Loucy (cell line): ENCODE data around the gene BCAR3.

Source experiments
- H2AFZ ChIP-seq: fragments of 200-600 bp; sonication (generic); 2 replicates; pipeline ENCODE4 v1.6.0; 2016; ENCODE audit warnings: antibody characterized with exemption, mild to moderate bottlenecking, low read length, moderate library complexity
- H3F3A ChIP-seq: fragments of 200-600 bp; 2 replicates; pipeline ENCODE4 v1.6.0; 2016; ENCODE audit warnings: antibody characterized with exemption, low read depth, mild to moderate bottlenecking
- H3K27me3 ChIP-seq: fragments of 200-600 bp; sonication (generic); 2 replicates; pipeline ENCODE4 v1.6.1; 2014; ENCODE audit warnings: low read length, mild to moderate bottlenecking; ENCODE audit not compliant: insufficient read depth, poor library complexity, severe bottlenecking
- H3K36me3 ChIP-seq: fragments of 200-600 bp; sonication (generic); 2 replicates; pipeline ENCODE4 v1.6.1; 2016; ENCODE audit warnings: low read length; ENCODE audit not compliant: insufficient read depth
- H3K4me1 ChIP-seq: fragments of 200-600 bp; sonication (generic); 2 replicates; pipeline ENCODE4 v1.5.1; 2014; ENCODE audit warnings: low read length, mild to moderate bottlenecking; ENCODE audit not compliant: insufficient read depth, poor library complexity, severe bottlenecking
- H3K4me2 ChIP-seq: fragments of 200-600 bp; sonication (generic); 2 replicates; pipeline ENCODE4 v1.6.0; 2014; ENCODE audit warnings: antibody characterized with exemption, low read length, low read depth, mild to moderate bottlenecking; ENCODE audit not compliant: poor library complexity, severe bottlenecking
- H3K4me3 ChIP-seq: fragments of 200-600 bp; sonication (generic); 2 replicates; pipeline ENCODE4 v1.5.1; 2014; ENCODE audit warnings: low read length, mild to moderate bottlenecking, mixed read lengths; ENCODE audit not compliant: poor library complexity, severe bottlenecking
- H3K79me2 ChIP-seq: fragments of 200-600 bp; sonication (generic); 2 replicates; pipeline ENCODE4 v1.6.1; 2014; ENCODE audit warnings: low read length; ENCODE audit not compliant: insufficient read depth
- H3K9ac ChIP-seq: fragments of 200-600 bp; sonication (generic); 2 replicates; pipeline ENCODE4 v1.6.0; 2014; ENCODE audit warnings: mild to moderate bottlenecking, low read depth, low read length, moderate library complexity; ENCODE audit not compliant: poor library complexity, severe bottlenecking
- H3K9me2 ChIP-seq: fragments of 200-600 bp; sonication (generic); replicated peaks from 2 replicates; pipeline ENCODE4 v1.6.1; 2016; ENCODE audit warnings: low read depth, low read length, mixed read lengths
- H3K9me3 ChIP-seq: fragments of 200-600 bp; sonication (generic); 2 replicates; pipeline ENCODE4 v1.6.1; 2014; ENCODE audit warnings: mild to moderate bottlenecking, antibody characterized with exemption, low read length, low read depth; ENCODE audit not compliant: insufficient read depth
- H4K20me1 ChIP-seq: fragments of 200-600 bp; sonication (generic); 2 replicates; pipeline ENCODE4 v1.6.0; 2014; ENCODE audit warnings: antibody characterized with exemption, low read length, mild to moderate bottlenecking; ENCODE audit not compliant: insufficient read depth, poor library complexity, severe bottlenecking
- CTCF ChIP-seq: fragments of 200-600 bp; sonication (generic); conservative IDR thresholded peaks from 2 replicates; pipeline ENCODE4 v1.5.1; 2014; ENCODE audit warnings: mild to moderate bottlenecking, antibody characterized with exemption, low read length
- EZH2phosphoT487 ChIP-seq: fragments of 200-600 bp; IDR thresholded peaks from 2 replicates; pipeline ENCODE4 v1.6.1; 2018; ENCODE audit warnings: antibody characterized with exemption, mild to moderate bottlenecking, moderate library complexity, borderline replicate concordance

Gene BCAR3

GRCh38 chr1:93608187-93609109 is 73.2 kb downstream of the BCAR3 start:
- Histone ChIP-seq H3K27me3 (no peaks in the 10 kb centered on the region), H3K4me1 (no peaks in the 10 kb centered on the region), H3F3A (no peaks in the 10 kb centered on the region), H3K9me2 (no peaks in the 10 kb centered on the region), H3K9me3 (no peaks in the 10 kb centered on the region), H3K9ac (no peak overlapping the region), H2AFZ (no peak overlapping the region), H3K36me3 (no peaks in the 10 kb centered on the region), H3K79me2 (no peaks in the 10 kb centered on the region), H3K4me2 (no peak overlapping the region), H3K4me3 (no peak overlapping the region), H4K20me1 (no peaks in the 10 kb centered on the region)
- TF ChIP-seq CTCF, result no peak
- TF ChIP-seq EZH2phosphoT487, result no peak

GRCh38 chr1:93607814-93608186 is 73.8 kb downstream of the BCAR3 start:
- H3K79me2 ChIP-seq, result no peaks in the 10 kb centered on the region
- H3K36me3 ChIP-seq, result no peaks in the 10 kb centered on the region
- H3K4me2 ChIP-seq, result no peak overlapping the region
- H3K9ac ChIP-seq, result no peak overlapping the region
- no peak for TF ChIP-seq EZH2phosphoT487
- no peak for TF ChIP-seq CTCF
- no peaks in the 10 kb centered on the region for H4K20me1 ChIP-seq
- no peak overlapping the region for H3K4me3 ChIP-seq
- no peaks in the 10 kb centered on the region for H3K27me3 ChIP-seq
- no peak overlapping the region for H2AFZ ChIP-seq
- no peaks in the 10 kb centered on the region for H3K9me3 ChIP-seq
- no peaks in the 10 kb centered on the region for H3K4me1 ChIP-seq
- no peaks in the 10 kb centered on the region for H3K9me2 ChIP-seq
- no peaks in the 10 kb centered on the region for H3F3A ChIP-seq

GRCh38 chr1:93605812-93606512 is 75.7 kb downstream of the BCAR3 start:
- H3K36me3 ChIP-seq, result no peaks in the 10 kb centered on the region
- no peak overlapping the region for H3K4me3 ChIP-seq
- H3K4me1 ChIP-seq, result no peaks in the 10 kb centered on the region
- H3K9me3 ChIP-seq, result no peaks in the 10 kb centered on the region
- TF ChIP-seq CTCF (no peak), EZH2phosphoT487 (no peak)
- H3F3A ChIP-seq, result no peaks in the 10 kb centered on the region
- no peaks in the 10 kb centered on the region for H3K9me2 ChIP-seq
- H4K20me1 ChIP-seq, result no peaks in the 10 kb centered on the region
- no peaks in the 10 kb centered on the region for H3K27me3 ChIP-seq
- no peak overlapping the region for H3K4me2 ChIP-seq
- H2AFZ ChIP-seq, result no peak overlapping the region
- H3K9ac ChIP-seq, result no peak overlapping the region
- no peaks in the 10 kb centered on the region for H3K79me2 ChIP-seq
